Pancreas (tissue), 10 donors: ENCODE measurements around the gene LNX2. TPM values are rescaled to one million over a fixed set of nuclear protein-coding genes. Genes with fewer than 3 reads are reported as not detected.

Experiments used
- ATAC-seq, 4 donors: fragments of 200-7000 bp; cut with Tn5 transposase; one replicate each; pipeline versions ENCODE4 v1.8.0 to v1.9.1; 2020; ENCODE audit warnings: mild to moderate bottlenecking in 4 of 4, moderate library complexity in 4 of 4
- DNase-seq, 6 donors: peaks; one replicate each; pipeline ENCODE4 v3.0.0-alpha.2; 2020
- FAIRE-seq: peaks from 2 replicates; lab custom pipeline; 2012; peaks lifted over from hg19 to GRCh38; lab: Jason Lieb, UNC
- H3K27ac ChIP-seq, 4 donors: fragments of 200-600 bp; sonication (generic); 1 replicate in 3 of 4; 2 replicates in 1 of 4; pipeline versions ENCODE4 v1.5.0 to v1.8.0; 2020
- H3K27me3 ChIP-seq, 4 donors: fragments of 200-600 bp; one replicate each; pipeline ENCODE4 v1.8.0; 2021
- H3K36me3 ChIP-seq, 3 donors: fragments of 200-600 bp; sonication (generic) in 1 of 3; one replicate each; pipeline versions ENCODE4 v1.5.0 to v1.8.0; 2020 to 2021
- H3K4me1 ChIP-seq, 3 donors: fragments of 200-600 bp; one replicate each; pipeline ENCODE4 v1.8.0; 2021
- H3K4me3 ChIP-seq, 4 donors: fragments of 200-600 bp; sonication (generic) in 2 of 4; one replicate each; pipeline versions ENCODE4 v1.5.0 to v1.8.0; 2020 to 2021
- H3K9me3 ChIP-seq, 4 donors: fragments of 200-600 bp; one replicate each; pipeline ENCODE4 v1.8.0; 2021
- CTCF ChIP-seq, 4 donors: fragments of 200-600 bp; sonication (generic) in 3 of 4; IDR thresholded peaks; one replicate each; pipeline versions ENCODE4 v1.5.0 to v1.8.0; 2021; ENCODE audit warnings: antibody characterized with exemption in 4 of 4
- WGBS, 2 donors: extraction: QIAGEN DNeasy Blood & Tissue Kit; methylation state at CpG; one replicate each; pipeline ENCODE4 v1.1.7; 2013; 5-methylcytosine and 5-hydroxymethylcytosine counted together
- intact Hi-C, 3 donors: fragments of 100-400 bp; cut with DNase I; formaldehyde crosslinking; loops; one replicate each; pipeline versions ENCODE4 v1.11.1 to v1.14.2; 2022
- polyA plus RNA-seq, 2 donors: library from polyadenylated mRNA; stranded (reverse); fragments of 200-250 nt; gene quantifications; one replicate each; pipeline ENCODE4 v1.2.3, GENCODE V29; 2013
- total RNA-seq, 6 donors: library from RNA; stranded (reverse); fragmentation: NEBNext Ultra II Directional in 4 of 6; extraction: Animal tissue kit (Norgen Biotek cat#: 25700) in 4 of 6; gene quantifications; one replicate each; pipeline versions ENCODE4 v1.2.1 to v1.2.4, GENCODE V29; 2021 to 2023
- donor health status: healthy with polysubstance abuse.
- donor health status: DM: no; HTN: no; CAD: no; lungs with moderate emphysema.
- donor health status: DM: no; HTN: no; CAD: no.
- donor health status: control.
- donor health status: control.
- donor health status: Bipolar disorder and iron deficiency.
- donor health status: DM: yes; HTN: yes; CAD: no.
- donor health status: DM: no; HTN: no; CAD: no.
- donor health status: DM: no; HTN: no; CAD: no.
- donor health status: DM: yes; HTN: yes; CAD: no.

The LNX2 gene
- total and polyA plus RNA-seq, 8 donors = 4.9 to 18.9 (median 14.1) TPM

GRCh38 chr13:27541386-27541785 lies 78.9 kb downstream of the LNX2 start:
- DNase-seq = no peak
- Histone ChIP-seq H3K27ac (no peak overlapping the region), H3K9me3 (no peaks in the 10 kb centered on the region), H3K36me3 (peaks cover 0 to 8% (median 0%) of the 10 kb centered on the region in 3 donors), H3K27me3 (no peaks in the 10 kb centered on the region), H3K4me1 (no peaks in the 10 kb centered on the region), H3K4me3 (no peak overlapping the region)
- ATAC-seq = no peak
- intact Hi-C loops = no loop called here
- FAIRE-seq = no peak
- 91 to 92% methylated on average over 3 of the region's 3 CpGs for WGBS, 2 donors
- TF ChIP-seq CTCF (IDR thresholded peaks at IDR 0.05) = no peak

- intact Hi-C loops = loop anchor here in 1 of 3 donors (5.0 to 10.0 kb wide), 2 partner anchors 181 to 278 kb away; no protein-coding TSS in a partner anchor
- ATAC-seq (no peak), DNase-seq (no peak), FAIRE-seq (no peak)
- H3K36me3 ChIP-seq = no peaks in the 10 kb centered on the region
- TF ChIP-seq CTCF (IDR thresholded peaks at IDR 0.05) = no peak
- no peaks in the 10 kb centered on the region for H3K27me3 ChIP-seq
- no peak overlapping the region for H3K4me3 ChIP-seq
- no peak overlapping the region for H3K27ac ChIP-seq
- 80 to 82% methylated on average over 10 of the region's 10 CpGs for WGBS, 2 donors
- H3K9me3 ChIP-seq = no peaks in the 10 kb centered on the region
- no peaks in the 10 kb centered on the region for H3K4me1 ChIP-seq
These were observed 83.8 kb downstream of the LNX2 start for GRCh38 chr13:27536361-27537101.

GRCh38 chr13:27535546-27535945 lies 84.8 kb downstream of the LNX2 start:
- ATAC-seq = no peak
- Histone ChIP-seq H3K4me1 (no peaks in the 10 kb centered on the region), H3K27ac (no peak overlapping the region), H3K4me3 (no peak overlapping the region), H3K36me3 (no peaks in the 10 kb centered on the region), H3K27me3 (no peaks in the 10 kb centered on the region), H3K9me3 (no peaks in the 10 kb centered on the region)
- no peak for TF ChIP-seq CTCF (IDR thresholded peaks at IDR 0.05)
- intact Hi-C loops = loop anchor here in 1 of 3 donors (5.0 to 10.0 kb wide), 2 partner anchors 182 to 279 kb away; no protein-coding TSS in a partner anchor
- 64 to 74% methylated on average over 8 of the region's 8 CpGs for WGBS, 2 donors
- no peak for FAIRE-seq
- no peak for DNase-seq

- no peak for ATAC-seq
- Histone ChIP-seq H3K27me3 (no peaks in the 10 kb centered on the region), H3K36me3 (no peaks in the 10 kb centered on the region), H3K9me3 (no peaks in the 10 kb centered on the region), H3K27ac (no peak overlapping the region), H3K4me1 (no peaks in the 10 kb centered on the region), H3K4me3 (no peak overlapping the region)
- intact Hi-C loops = loop anchor here in 1 of 3 donors (5.0 to 10.0 kb wide), 3 partner anchors 153 to 280 kb away; no protein-coding TSS in a partner anchor
- no peak for FAIRE-seq
- TF ChIP-seq CTCF (IDR thresholded peaks at IDR 0.05) = no peak
- no peak for DNase-seq
- 51 to 54% methylated on average over 3 of the region's 3 CpGs for WGBS, 2 donors
These were observed 85.3 kb downstream of the LNX2 start for GRCh38 chr13:27534981-27535380.
